GM19240 (cell line): Measurements from ENCODE around the gene TOR3A.

Source experiments
- DNase-seq: peaks from one replicate; pipeline ENCODE4 v3.0.0; 2011; ENCODE audit warnings: low spot score; ENCODE audit not compliant: insufficient read length

The TOR3A gene

GRCh38 chr1:179145521-179145920, 63.7 kb downstream of the TOR3A start:
- no peak for DNase-seq
